NCI-H2196 (cell line): Measurements from ENCODE around the gene RBCK1.
A peak's percentile ranks its signal among the peaks of the same experiment; 100 is the strongest.
"Not testable (repeated sequence)": the region's sequence is repeated elsewhere in the genome, so short reads cannot be mapped to it uniquely, and the experiment has no call there.

Experiments used
- DNase-seq: peaks from one replicate; lab custom pipeline; 2025; ENCODE audit not compliant: unreplicated experiment; lab: John Stamatoyannopoulos, UW

Gene RBCK1

DNA sequence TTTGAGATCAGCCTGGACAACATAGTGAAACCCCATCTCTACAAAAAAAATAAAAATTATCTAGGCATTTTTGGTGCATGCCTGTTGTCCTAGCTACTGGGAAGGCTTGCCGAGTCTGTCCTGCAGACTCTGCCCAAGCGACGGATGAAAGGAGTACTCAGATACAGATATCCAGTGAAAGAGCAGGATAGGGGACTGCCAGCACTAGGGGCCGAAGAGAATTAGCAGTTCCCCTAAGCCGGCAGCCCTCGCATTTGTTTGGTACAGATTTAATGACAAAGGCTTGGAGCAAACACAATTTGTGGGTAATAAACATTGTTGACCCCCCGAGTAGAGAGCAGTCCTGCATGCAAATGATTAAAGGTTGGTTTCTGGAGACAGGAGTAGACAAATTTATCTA, 59.7 kb downstream of the RBCK1 start:
- no peak for DNase-seq

DNA sequence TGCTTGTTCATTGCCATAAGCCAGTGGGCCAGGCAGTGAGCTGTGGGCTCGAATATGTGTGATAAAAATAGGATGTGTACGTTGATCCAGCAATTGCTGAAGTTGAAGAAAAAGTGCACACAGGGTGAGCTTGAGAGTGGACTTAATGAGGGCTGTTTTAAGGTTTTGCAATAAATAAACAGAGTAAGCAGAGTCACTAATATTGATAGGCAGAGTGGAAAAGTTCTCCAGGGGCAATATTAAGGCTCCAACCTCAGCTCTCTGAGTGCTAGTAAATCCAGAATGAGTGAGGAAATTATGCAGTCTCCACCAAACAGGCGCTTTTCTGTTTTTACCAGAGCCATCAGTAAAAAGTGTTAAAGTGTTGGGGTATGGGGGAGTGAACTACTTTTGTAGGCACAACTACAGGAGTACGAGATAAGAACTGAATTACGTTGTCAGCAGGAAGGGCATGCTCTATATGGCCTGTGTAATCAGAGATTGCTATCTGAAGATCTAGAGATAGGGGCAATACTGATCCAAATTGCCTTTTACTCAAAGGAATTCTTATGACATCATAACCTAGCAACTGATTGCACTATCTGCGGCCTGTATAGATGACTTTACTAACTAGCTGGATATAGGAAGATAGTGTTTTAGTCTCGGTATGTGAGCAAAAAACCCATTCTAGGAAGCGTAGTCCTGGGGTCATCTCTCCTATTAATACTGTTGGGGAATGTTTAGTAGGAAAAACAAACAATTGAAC, 61.8 kb downstream of the RBCK1 start:
- DNase-seq: no peak

DNA sequence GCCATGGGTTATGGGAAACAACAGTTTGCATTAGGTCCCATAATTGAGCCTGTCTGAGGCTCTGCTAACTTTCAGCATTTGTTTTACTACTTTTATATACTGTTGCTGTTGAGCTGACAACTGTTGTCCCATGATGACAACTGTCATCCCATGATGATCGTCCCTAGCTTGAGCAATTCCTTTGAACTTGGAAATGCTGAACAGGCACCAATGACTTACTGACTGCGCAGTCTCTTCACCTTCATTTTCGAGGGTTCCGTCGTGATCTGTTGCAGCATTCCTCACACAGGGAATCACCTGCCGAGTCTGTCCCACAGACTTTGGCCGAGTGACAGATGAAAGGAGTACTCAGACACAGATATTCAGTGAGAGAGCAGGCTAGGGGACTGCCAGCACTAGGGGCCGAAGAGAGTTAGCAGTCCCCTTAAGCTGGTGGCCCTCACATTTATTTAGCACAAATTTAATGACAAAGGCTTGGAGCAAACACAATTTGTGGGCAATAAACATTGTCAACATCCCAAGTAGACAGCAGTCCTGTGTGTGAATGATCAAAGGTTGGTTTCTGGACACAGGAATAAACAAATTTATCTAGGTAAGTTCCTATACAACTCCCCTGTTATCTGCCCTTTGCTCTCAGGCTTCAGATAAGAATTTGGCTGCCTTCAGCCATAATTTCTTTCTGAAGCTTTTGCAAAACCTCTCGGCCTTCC, 64.2 kb downstream of the RBCK1 start:
- DNase-seq: no peak

DNA sequence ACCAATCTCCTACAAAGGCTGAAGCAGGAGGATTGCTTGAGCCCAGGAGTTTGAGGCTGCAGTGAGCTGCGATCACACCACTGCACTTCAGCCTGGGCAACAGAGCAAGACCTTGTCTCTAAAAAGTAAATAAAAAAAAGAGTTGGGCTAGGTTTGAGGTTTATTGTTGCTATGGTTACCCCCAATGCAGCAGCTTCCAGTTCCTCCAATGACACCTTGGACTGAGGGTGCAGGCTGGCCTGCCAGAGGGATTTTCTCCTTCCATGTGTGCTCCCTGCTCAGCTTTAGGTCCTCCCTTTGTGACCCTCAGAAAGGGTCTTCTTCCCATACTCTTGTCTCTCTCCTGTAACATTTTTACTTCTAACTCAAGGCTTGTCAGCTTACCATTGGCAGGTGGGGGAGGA, 64.8 kb downstream of the RBCK1 start:
- DNase-seq: no peak

DNA sequence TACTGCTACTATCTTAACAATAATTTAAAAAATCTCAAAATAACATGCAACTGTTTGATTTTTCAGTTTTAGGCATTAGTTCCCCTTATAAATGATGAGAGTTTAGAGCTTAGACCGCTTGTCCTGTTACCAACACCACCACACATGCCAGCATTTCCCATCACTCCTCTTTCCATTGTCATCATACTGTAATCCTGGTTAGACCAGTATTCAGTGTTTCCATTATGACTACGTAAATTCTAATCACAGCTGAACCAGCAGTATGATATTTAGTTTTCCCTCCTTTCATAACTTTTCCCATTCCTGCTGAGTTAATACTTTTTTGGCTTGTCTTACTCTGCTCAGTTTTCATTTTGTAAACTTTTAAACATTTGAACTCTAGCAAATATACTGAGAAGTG, 66.5 kb downstream of the RBCK1 start:
- no peak for DNase-seq

DNA sequence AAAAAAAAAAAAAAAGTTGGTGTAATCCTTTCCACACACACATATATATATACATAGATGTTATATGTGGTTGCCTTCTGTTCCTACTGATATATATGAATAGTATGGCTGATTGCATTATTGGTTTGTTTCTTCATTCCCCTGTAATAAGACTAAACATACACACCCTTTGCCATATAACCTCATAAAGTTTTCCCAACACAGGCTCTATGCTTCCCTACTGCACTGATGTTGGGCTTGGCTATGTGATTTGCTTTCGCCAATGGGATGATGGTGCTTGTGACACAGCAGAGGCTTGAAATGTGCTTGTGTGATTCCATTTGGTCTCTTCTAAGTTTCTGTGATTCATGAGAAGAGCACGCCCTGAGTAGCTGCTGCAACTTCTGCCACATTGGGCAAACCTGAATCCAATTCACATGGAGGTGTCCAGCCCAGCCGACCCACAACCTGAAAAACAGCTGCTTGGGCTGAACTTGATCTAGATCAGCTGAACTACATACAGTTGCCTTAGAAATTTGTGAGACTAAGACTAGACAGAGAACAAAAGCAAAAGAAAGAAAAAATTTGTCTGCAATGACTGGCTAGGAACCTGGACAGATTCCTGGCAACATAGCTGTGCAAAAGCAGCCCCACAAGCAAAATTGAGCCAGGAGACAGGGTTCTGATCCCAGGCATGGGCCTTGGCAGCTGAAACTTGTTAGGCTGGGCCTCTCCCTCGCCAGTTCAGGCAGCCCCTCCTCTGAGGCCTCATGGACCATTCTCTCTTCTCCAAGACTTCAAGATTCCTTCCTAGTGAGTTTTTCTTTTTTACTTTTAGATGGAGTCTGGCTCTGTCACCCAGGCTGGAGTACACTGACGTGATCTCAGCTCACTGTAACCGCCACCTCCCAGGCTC, 67.6 kb downstream of the RBCK1 start:
- no peak for DNase-seq

DNA sequence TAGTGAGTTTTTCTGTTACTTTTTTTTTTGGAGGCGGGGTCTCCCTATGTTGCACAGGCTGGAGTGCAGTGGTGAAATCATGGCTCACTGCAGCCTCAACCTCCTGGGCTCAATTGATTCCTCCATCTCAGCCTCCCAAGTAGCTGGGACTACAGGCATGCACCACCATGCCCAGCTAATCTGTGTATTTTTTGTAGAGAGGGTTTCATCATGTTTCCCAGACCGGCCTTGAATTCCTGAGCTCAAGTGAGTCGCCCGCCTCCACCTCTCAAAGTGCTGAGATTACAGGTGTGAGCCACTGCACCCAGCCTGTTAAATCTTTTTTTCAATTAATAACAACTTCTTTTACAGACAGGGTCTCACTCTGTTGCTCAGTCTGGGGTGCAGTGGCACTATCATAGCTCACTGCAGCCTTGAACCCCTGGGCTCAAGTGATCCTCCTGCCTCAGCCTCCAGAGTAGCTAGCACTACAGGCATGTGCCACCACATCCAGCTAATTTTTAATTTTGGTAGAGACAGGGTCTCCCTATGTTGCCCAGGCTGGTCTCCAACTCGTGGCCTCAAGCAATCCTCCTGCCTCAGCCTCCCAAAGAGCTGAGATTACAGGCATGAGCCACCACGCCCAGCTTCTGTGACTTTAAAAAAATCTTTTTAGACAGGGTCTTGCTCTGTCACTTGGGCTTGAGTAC, 68.6 kb downstream of the RBCK1 start:
- DNase-seq: not testable (repeated sequence)

DNA sequence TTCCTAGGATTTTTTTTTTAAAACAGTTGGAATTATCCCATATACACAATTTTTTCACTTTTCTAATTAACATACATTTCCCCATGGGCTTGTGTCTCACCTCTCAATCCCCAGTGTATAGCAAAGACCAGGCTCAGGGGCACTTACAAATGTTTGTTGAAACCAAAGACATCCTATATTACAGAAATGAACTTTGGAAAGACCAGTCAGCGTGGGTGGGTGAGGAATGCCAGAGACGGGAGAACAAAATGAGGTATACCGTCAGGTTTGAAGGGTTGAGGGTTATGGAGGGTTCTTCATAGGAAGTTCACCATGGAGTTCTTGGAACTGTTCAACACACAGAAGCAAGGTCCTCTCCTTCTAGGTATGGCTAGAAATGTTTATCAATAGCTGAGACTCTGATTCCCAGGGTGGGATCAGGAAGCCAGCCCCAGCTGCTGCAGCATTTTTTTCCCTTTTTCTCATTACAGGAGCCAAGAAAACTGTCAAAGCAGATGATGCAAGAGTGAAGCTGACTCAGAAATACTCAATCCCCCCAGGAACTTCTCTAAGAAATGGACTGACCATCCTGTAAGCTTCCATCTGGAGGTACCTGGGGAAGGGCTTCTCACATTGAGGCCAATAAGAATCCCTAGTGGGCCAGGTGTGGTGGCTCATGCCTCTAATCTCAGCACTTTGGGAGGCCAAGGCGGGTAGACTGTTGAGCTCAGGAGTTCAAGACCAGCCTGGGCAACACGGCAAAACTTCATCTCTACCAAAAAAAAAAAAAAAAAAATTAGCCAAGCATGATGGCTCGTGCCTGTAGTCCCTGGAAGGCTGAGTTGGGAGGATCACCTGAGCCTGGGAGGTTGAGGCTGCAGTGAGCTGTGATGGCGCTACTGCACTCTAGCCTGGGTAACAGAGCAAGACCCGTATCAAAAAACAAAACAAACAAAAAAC, 70.2 kb downstream of the RBCK1 start:
- DNase-seq: no peak

DNA sequence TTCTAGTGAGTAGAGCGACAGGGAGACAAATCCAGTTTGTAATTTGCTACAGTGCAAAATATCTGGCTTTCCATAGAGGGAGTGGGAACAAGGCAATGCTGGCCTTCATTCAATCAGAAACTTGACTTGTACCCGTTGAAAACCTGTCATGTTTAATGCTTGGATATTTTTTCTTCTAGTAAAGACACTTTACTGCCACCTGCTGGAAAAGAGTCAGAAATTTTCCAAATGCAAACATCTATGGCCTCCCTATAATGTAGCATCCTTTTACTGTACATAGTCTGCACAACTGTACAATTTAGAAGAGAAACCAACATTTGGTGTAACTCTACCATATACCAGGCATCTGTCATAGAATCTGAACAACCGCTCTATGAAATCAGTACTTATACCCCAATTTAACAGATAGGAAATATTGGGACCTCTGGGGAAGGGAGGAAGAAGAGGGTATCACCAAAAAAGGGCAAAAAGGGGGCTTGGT, 70.9 kb downstream of the RBCK1 start:
- DNase-seq: peak; percentile 64

DNA sequence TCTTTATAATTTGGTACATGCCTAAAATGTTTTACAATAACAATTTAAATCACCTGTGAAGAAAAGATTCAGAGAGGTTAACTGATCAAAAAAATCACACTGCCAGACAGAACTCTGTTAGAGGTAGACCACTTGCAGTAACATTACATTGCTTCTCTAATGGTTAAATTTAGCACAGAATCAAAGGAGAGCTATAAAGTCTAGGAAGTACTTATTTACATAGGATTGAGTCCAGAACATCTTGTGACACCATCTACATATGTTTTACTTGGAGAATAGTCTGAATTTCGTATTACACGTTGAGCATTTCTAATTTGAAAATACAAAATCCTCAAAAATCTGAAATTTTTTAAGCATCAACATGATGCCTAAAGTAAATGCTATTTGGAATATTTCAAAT, 71.4 kb downstream of the RBCK1 start:
- no peak for DNase-seq

DNA sequence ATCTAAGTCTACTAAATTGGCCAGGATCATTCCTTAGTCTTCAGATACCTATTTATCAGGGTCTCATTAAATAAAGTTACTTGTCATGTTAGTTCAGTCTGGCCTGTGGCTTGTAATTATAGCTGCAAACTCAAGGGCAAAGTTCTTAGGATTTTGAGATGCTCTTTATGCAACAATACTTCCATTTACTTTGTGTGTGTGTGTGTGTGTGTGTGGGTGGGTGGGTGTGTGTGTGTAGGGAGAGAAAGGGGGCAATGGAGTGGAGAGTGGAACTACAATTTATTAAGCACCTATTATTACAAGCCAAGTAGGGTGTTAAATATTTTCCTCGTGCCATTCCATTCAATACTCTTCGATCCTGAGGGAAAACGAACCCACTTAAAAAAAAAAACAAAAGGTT, 71.9 kb downstream of the RBCK1 start:
- DNase-seq: no peak

DNA sequence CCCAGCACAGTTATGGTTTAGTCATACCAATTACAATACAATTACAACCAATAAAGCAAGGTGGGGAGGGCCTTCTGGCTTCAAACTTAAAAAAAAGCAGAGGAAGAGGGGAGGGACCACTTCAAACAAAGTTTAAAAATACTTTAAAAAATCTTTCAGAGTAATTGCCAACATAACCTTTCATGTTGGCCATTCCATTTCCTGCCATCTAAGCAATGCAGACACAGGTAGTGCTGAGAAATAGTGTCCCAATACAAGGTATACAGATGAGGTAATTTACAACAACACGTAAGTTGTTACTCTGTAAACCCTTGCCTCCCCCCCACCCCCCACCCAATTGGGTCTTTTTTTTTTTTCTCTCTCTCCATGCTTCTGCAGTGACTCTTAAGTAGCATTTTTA, 73.1 kb downstream of the RBCK1 start:
- no peak for DNase-seq
